ENCODE results near the gene TMEM109.

The TMEM109 gene

GRCh38 chr11:60934790-60935605, 21.0 kb downstream of the TMEM109 start (continued):
- TF ChIP-seq ZNF518A (tag by site-specific recombination; conservative IDR thresholded peaks at IDR 0.05; ENCODE audit: low read depth) (no peak), TRIM28 (IDR thresholded peaks at IDR 0.05; ENCODE audit: borderline replicate concordance, low read length) (no peak), ZNF266 (tag by site-specific recombination; IDR thresholded peaks at IDR 0.05; ENCODE audit: low read depth) (no peak), ZNF777 (tag by site-specific recombination; IDR thresholded peaks at IDR 0.05; ENCODE audit: borderline replicate concordance) (no peak)

GRCh38 chr11:60935676-60936442, 21.9 kb downstream of the TMEM109 start:
- H3K9me3 ChIP-seq (ENCODE audit: control insufficient read depth, insufficient read depth, low read depth, low read length): no peaks in the 10 kb centered on the region
- no peak overlapping the region for H3K27ac ChIP-seq (ENCODE audit: extremely low read depth, low read depth, low read length)
- H3K4me3 ChIP-seq (ENCODE audit: low read depth, low read length): no peak overlapping the region
- H3K36me3 ChIP-seq (ENCODE audit: control insufficient read depth in 2 of 2, insufficient read depth in 1 of 2, low read length in 2 of 2): peaks cover 0 to 46% of the 10 kb centered on the region in 2 experiments; a peak in 1 of 3 replicates
- POLR2A ChIA-PET: no interaction called here
- no peaks in the 10 kb centered on the region for H3K4me1 ChIP-seq (ENCODE audit: control insufficient read depth, insufficient read depth, low read length)
- TF ChIP-seq ZIC2 (tag by site-specific recombination; IDR thresholded peaks at IDR 0.05) (peak; percentile 22; the same call in 1 of the 2 replicates), ZFP69B (tag by site-specific recombination; IDR thresholded peaks at IDR 0.05) (no peak)
- CTCF ChIA-PET: no interaction called here

- H3K27ac ChIP-seq (ENCODE audit: extremely low read depth, low read depth, low read length): no peak overlapping the region
- peaks cover 0 to 39% of the 10 kb centered on the region in 2 experiments; a peak in 1 of 3 replicates for H3K36me3 ChIP-seq (ENCODE audit: control insufficient read depth in 2 of 2, insufficient read depth in 1 of 2, low read length in 2 of 2)
- POLR2A ChIA-PET: interaction anchor here (1.1 kb wide), 1 partner anchor 23 kb away, joined by 3 read pairs; the partner anchor contains the start of gene TMEM109
- CTCF ChIA-PET: no interaction called here
- no peaks in the 10 kb centered on the region for H3K9me3 ChIP-seq (ENCODE audit: control insufficient read depth, insufficient read depth, low read depth, low read length)
- H3K4me3 ChIP-seq (ENCODE audit: low read depth, low read length): no peak overlapping the region
- TF ChIP-seq ZNF555 (tag by site-specific recombination; conservative IDR thresholded peaks at IDR 0.05) (no peak), ZNF146 (tag by site-specific recombination; IDR thresholded peaks at IDR 0.05) (no peak), ZNF776 (tag by site-specific recombination; IDR thresholded peaks at IDR 0.05; ENCODE audit: borderline replicate concordance) (no peak), KLF9 (tag by site-specific recombination; IDR thresholded peaks at IDR 0.05; ENCODE audit: low read depth) (no peak), ZNF112 (tag by site-specific recombination; IDR thresholded peaks at IDR 0.05) (no peak), ZNF621 (tag by site-specific recombination; IDR thresholded peaks at IDR 0.05) (no peak), ZNF777 (tag by site-specific recombination; IDR thresholded peaks at IDR 0.05; ENCODE audit: borderline replicate concordance) (no peak), ZNF133 (tag by site-specific recombination; IDR thresholded peaks at IDR 0.05) (no peak), ZNF350 (tag by site-specific recombination; IDR thresholded peaks at IDR 0.05) (no peak), YY1 (tag by site-specific recombination; IDR thresholded peaks at IDR 0.05) (no peak), SP3 (tag by site-specific recombination; IDR thresholded peaks at IDR 0.05) (no peak), ZNF561 (tag by site-specific recombination; IDR thresholded peaks at IDR 0.05; ENCODE audit: borderline replicate concordance) (no peak), ZNF488 (tag by site-specific recombination; IDR thresholded peaks at IDR 0.05) (no peak)
- no peaks in the 10 kb centered on the region for H3K4me1 ChIP-seq (ENCODE audit: control insufficient read depth, insufficient read depth, low read length)
These were observed 22.6 kb downstream of the TMEM109 start for GRCh38 chr11:60936467-60937143.

All from HEK293 (cell line).